WERI-Rb-1 (cell line): Measurements from ENCODE around the gene KCTD15.

Experiments
- DNase-seq: peaks from one replicate; pipeline ENCODE4 v3.0.0-alpha.2; 2020
- H3K27ac ChIP-seq: fragments of 250-450 bp; sonication (Bioruptor Pico); 2 replicates; pipeline ENCODE4 v1.5.1; 2020; ENCODE audit warnings: mild to moderate bottlenecking, moderate library complexity
- H3K27me3 ChIP-seq: fragments of 250-450 bp; sonication (Bioruptor Pico); 2 replicates; pipeline ENCODE4 v1.5.1; 2021; ENCODE audit warnings: mild to moderate bottlenecking, low read depth, moderate library complexity; ENCODE audit not compliant: insufficient read depth, severe bottlenecking
- H3K36me3 ChIP-seq: fragments of 250-450 bp; sonication (Bioruptor Pico); 2 replicates; pipeline ENCODE4 v1.5.1; 2020; ENCODE audit warnings: mild to moderate bottlenecking, moderate library complexity
- H3K4me3 ChIP-seq: 2 replicates; pipeline ENCODE4 v1.5.1; 2011; ENCODE audit warnings: low read depth, mild to moderate bottlenecking, control low read depth, low read length
- H3K9me3 ChIP-seq: fragments of 250-450 bp; sonication (Bioruptor Pico); 2 replicates; pipeline ENCODE4 v1.5.1; 2021; ENCODE audit warnings: mild to moderate bottlenecking, moderate library complexity; ENCODE audit not compliant: severe bottlenecking
- CTCF ChIP-seq: IDR thresholded peaks from 2 replicates; pipeline ENCODE4 v1.5.1; 2011; ENCODE audit warnings: low read depth, mild to moderate bottlenecking, control low read depth, inconsistent platforms, low read length

The KCTD15 gene

GRCh38 chr19:33804021-33804799, 7.5 kb downstream of the KCTD15 start:
- Histone ChIP-seq H3K27ac (no peak overlapping the region), H3K27me3 (no peaks in the 10 kb centered on the region), H3K9me3 (no peaks in the 10 kb centered on the region), H3K4me3 (no peak overlapping the region), H3K36me3 (peaks cover 92% of the 10 kb centered on the region)
- no peak for DNase-seq
- no peak for TF ChIP-seq CTCF

- Histone ChIP-seq H3K27ac (no peak overlapping the region), H3K27me3 (no peaks in the 10 kb centered on the region), H3K9me3 (no peaks in the 10 kb centered on the region), H3K4me3 (no peak overlapping the region), H3K36me3 (peaks cover 92% of the 10 kb centered on the region)
- no peak for TF ChIP-seq CTCF
- DNase-seq, result no peak
These were observed 8.6 kb downstream of the KCTD15 start for GRCh38 chr19:33805313-33805712.

- Histone ChIP-seq H3K27ac (no peak overlapping the region), H3K9me3 (no peaks in the 10 kb centered on the region), H3K4me3 (no peak overlapping the region), H3K27me3 (no peaks in the 10 kb centered on the region), H3K36me3 (peaks cover 90% of the 10 kb centered on the region)
- TF ChIP-seq CTCF, result no peak
- no peak for DNase-seq
These were observed 9.3 kb downstream of the KCTD15 start for GRCh38 chr19:33805840-33806433.

GRCh38 chr19:33806434-33806881, 9.8 kb downstream of the KCTD15 start:
- peaks cover 88% of the 10 kb centered on the region for H3K36me3 ChIP-seq
- TF ChIP-seq CTCF, result no peak
- DNase-seq, result no peak

GRCh38 chr19:33808399-33808798, 11.7 kb downstream of the KCTD15 start:
- H3K27me3 ChIP-seq, result no peaks in the 10 kb centered on the region
- DNase-seq, result no peak
- no peak overlapping the region for H3K27ac ChIP-seq
- no peaks in the 10 kb centered on the region for H3K9me3 ChIP-seq
- H3K4me3 ChIP-seq, result no peak overlapping the region
- peaks cover 87% of the 10 kb centered on the region for H3K36me3 ChIP-seq
- no peak for TF ChIP-seq CTCF

More at GRCh38 chr19:33806434-33806881, 9.8 kb downstream of the KCTD15 start:
- Histone ChIP-seq H3K27ac (no peak overlapping the region), H3K27me3 (no peaks in the 10 kb centered on the region), H3K4me3 (no peak overlapping the region), H3K9me3 (no peaks in the 10 kb centered on the region)

- H3K27ac ChIP-seq, result no peak overlapping the region
- H3K4me3 ChIP-seq, result no peak overlapping the region
- TF ChIP-seq CTCF, result no peak
- H3K9me3 ChIP-seq, result no peaks in the 10 kb centered on the region
- H3K36me3 ChIP-seq, result peaks cover 80% of the 10 kb centered on the region
- H3K27me3 ChIP-seq, result no peaks in the 10 kb centered on the region
- no peak for DNase-seq
These were observed 13.3 kb downstream of the KCTD15 start for GRCh38 chr19:33809960-33810359.
